ENCODE data around the gene TMEM150C.

Gene TMEM150C

DNA sequence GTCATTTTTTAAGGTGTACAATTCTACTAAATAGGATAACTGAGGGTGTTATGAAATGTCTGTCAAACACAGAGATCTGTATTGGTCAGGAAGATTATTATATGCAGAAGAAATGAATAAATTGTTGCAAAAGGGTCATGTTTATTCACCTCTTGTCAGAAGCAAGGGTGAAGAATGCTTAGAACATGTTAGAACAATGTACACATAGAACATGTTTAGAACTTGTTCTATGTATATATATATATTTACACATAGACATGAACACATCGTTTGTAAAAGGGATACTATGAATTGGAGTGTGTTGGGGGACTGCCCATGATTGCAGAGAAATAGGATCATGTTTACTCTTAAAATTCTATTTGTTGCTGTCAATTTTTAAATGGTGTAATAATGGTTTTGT lies 28.0 kb upstream of the TMEM150C start:
- peaks cover 3% of the 10 kb centered on the region for H3K27me3 Mint-ChIP-seq (ENCODE audit: low read depth)
- no peaks in the 10 kb centered on the region for H3K9me3 Mint-ChIP-seq
- H3K4me3 Mint-ChIP-seq = no peak overlapping the region
- no peak overlapping the region for H3K27ac Mint-ChIP-seq
- no peaks in the 10 kb centered on the region for H3K36me3 Mint-ChIP-seq (ENCODE audit: low read depth)
- TF ChIP-seq, protein P1, sequence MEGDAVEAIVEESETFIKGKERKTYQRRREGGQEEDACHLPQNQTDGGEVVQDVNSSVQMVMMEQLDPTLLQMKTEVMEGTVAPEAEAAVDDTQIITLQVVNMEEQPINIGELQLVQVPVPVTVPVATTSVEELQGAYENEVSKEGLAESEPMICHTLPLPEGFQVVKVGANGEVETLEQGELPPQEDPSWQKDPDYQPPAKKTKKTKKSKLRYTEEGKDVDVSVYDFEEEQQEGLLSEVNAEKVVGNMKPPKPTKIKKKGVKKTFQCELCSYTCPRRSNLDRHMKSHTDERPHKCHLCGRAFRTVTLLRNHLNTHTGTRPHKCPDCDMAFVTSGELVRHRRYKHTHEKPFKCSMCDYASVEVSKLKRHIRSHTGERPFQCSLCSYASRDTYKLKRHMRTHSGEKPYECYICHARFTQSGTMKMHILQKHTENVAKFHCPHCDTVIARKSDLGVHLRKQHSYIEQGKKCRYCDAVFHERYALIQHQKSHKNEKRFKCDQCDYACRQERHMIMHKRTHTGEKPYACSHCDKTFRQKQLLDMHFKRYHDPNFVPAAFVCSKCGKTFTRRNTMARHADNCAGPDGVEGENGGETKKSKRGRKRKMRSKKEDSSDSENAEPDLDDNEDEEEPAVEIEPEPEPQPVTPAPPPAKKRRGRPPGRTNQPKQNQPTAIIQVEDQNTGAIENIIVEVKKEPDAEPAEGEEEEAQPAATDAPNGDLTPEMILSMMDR (IDR thresholded peaks at IDR 0.05; ENCODE audit: unreplicated experiment in 3 of 3) = no peak
- H3K4me1 Mint-ChIP-seq = peaks cover 19% of the 10 kb centered on the region

GRCh38 chr4:82588771-82589270 lies 27.0 kb upstream of the TMEM150C start:
- TF ChIP-seq, protein P1 (IDR thresholded peaks at IDR 0.05; ENCODE audit: unreplicated experiment in 3 of 3) = no peak
- Mint-ChIP-seq H3K4me1 (peaks cover 20% of the 10 kb centered on the region), H3K27ac (no peak overlapping the region), H3K27me3 (ENCODE audit: low read depth) (peaks cover 3% of the 10 kb centered on the region), H3K36me3 (ENCODE audit: low read depth) (no peaks in the 10 kb centered on the region), H3K4me3 (no peak overlapping the region), H3K9me3 (no peaks in the 10 kb centered on the region)

DNA sequence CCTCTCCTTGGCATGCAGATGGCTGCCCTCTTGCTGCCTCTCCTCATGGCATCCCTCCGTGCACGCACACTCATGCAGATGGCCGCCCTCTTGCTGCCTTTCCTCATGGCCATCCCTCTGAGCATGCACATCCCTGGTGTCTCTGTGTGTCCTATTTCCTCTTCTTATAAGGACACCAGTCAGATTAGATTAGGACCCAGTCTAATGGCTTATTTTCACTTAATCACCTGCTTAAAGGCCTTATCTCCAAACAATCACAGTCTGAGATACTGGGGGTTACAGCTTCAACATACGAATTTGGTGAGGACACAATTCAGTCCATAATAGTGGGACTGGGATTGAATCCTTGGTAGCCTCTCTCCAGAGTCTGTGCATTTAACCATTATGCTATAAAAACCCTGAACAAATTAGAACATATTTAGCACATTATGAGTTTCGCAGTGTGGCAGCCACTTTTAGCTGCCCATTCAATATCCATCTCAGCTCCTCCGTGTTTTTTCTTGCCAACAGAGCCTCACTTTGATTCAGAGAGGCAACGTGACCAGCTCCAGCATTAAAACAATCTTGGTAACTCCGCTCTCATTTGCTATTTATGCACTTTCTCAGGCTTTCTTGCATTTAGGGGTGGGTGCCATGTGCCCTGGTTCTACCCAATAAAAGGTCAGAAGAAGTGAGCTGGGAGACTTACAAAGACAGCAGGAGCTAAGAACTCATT lies 26.2 kb upstream of the TMEM150C start:
- TF ChIP-seq, protein P1 (IDR thresholded peaks at IDR 0.05; ENCODE audit: unreplicated experiment in 3 of 3) = no peak
- H3K27me3 Mint-ChIP-seq (ENCODE audit: low read depth) = peaks cover 7% of the 10 kb centered on the region
- peaks cover 20% of the 10 kb centered on the region for H3K4me1 Mint-ChIP-seq
- H3K27ac Mint-ChIP-seq = no peak overlapping the region
- no peaks in the 10 kb centered on the region for H3K36me3 Mint-ChIP-seq (ENCODE audit: low read depth)
- H3K9me3 Mint-ChIP-seq = no peaks in the 10 kb centered on the region
- no peak overlapping the region for H3K4me3 Mint-ChIP-seq

GRCh38 chr4:82585690-82586435 lies 24.1 kb upstream of the TMEM150C start:
- peak overlapping the region; percentile 64 to 91 (median 67) for H3K27ac Mint-ChIP-seq
- H3K4me3 Mint-ChIP-seq = no peak overlapping the region
- no peaks in the 10 kb centered on the region for H3K9me3 Mint-ChIP-seq
- peaks cover 4% of the 10 kb centered on the region for H3K27me3 Mint-ChIP-seq (ENCODE audit: low read depth)
- no peaks in the 10 kb centered on the region for H3K36me3 Mint-ChIP-seq (ENCODE audit: low read depth)
- TF ChIP-seq, protein P1 (IDR thresholded peaks at IDR 0.05; ENCODE audit: unreplicated experiment in 3 of 3) = no peak
- H3K4me1 Mint-ChIP-seq = peaks cover 20% of the 10 kb centered on the region

DNA sequence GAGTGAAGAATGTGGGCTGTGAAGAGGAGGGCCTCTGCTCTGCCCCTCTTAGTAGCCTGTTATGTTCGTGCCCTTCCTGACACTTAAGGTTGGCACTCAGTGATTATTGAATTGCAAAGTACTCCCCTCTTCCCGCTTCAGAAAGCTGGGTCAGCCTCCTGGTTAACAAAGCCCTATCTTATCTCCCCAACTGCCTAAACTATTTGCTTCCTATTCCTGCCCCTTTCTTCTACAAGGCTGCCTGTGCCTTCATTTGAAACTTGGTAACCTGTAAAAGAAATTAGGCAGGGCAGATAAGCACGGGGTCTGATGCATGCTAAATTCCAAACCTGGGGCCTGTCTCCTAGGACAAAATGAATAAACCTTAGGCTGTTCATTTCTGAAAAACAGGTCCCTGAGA lies 23.1 kb upstream of the TMEM150C start:
- Mint-ChIP-seq H3K4me1 (peaks cover 16% of the 10 kb centered on the region), H3K27me3 (ENCODE audit: low read depth) (peaks cover 4% of the 10 kb centered on the region), H3K4me3 (no peak overlapping the region), H3K9me3 (no peaks in the 10 kb centered on the region), H3K27ac (peak overlapping the region; percentile 24 to 91 (median 67)), H3K36me3 (ENCODE audit: low read depth) (no peaks in the 10 kb centered on the region)
- TF ChIP-seq, protein P1 (IDR thresholded peaks at IDR 0.05; ENCODE audit: unreplicated experiment in 3 of 3) = no peak
